HCT116 (cell line): ENCODE data around the gene SLFNL1. TPM values are rescaled to one million over a fixed set of nuclear protein-coding genes. Genes with fewer than 3 reads are reported as not detected.

ENCODE experiments used
- ATAC-seq: fragments of 200-7000 bp; cut with Tn5 transposase; 2 replicates; pipeline ENCODE4 v1.9.1; 2020; ENCODE audit warnings: mild to moderate bottlenecking, moderate library complexity
- BruUV-seq: library from RNA; stranded (reverse); fragments of 400-500 nt; replicated peaks from 2 replicates; lab custom pipeline; 2021; lab: Mats Ljungman, UMichigan
- CTCF ChIA-PET: fragments of 300-600 bp; sonication (Branson Sonifier 250); formaldehyde crosslinking; loops from one replicate; lab custom pipeline; 2021; ENCODE audit warnings: antibody characterized with exemption; lab: Charles Lee
- POLR2A ChIA-PET: fragments of 300-600, 350-600 bp; sonication (Branson Sonifier 250); formaldehyde crosslinking; loops from one replicate; lab custom pipeline; 2021; ENCODE audit warnings: antibody characterized with exemption; lab: Charles Lee
- RAD21 ChIA-PET, 2 experiments: fragments of 300-600 bp; sonication (Branson Sonifier 250); formaldehyde crosslinking; loops; one replicate each; lab custom pipeline; 2023; ENCODE audit warnings: low total read pairs in 2 of 2; ENCODE audit not compliant: uncharacterized antibody in 2 of 2, unreplicated experiment in 2 of 2, low non-redundant PET in 1 of 2; lab: Charles Lee
- DNase-seq: peaks from one replicate; pipeline ENCODE4 v3.0.0-alpha.2; 2010; ENCODE audit warnings: low read depth, low spot score
- H2AFZ ChIP-seq: fragments of 200-600 bp; shearing (Covaris generic), sonication (generic); 2 replicates; pipeline ENCODE4 v1.6.1; 2017; ENCODE audit warnings: low read depth, mixed run types, mixed read lengths, antibody characterized with exemption, low read length; ENCODE audit not compliant: poor library complexity, severe bottlenecking
- H3K27ac ChIP-seq: 2 replicates; pipeline ENCODE4 v1.5.1; 2012; ENCODE audit warnings: low read depth, low read length
- H3K27me3 ChIP-seq: fragments of 200-600 bp; sonication (generic); 2 replicates; pipeline ENCODE4 v1.6.1; 2016; ENCODE audit warnings: mixed run types, low read length, mixed read lengths; ENCODE audit not compliant: insufficient read depth
- H3K36me3 ChIP-seq, 2 experiments: fragments of 200-500 bp in 1 of 2; fragments of 200-600 bp in 1 of 2; sonication (Bioruptor generic) in 1 of 2; sonication (generic) in 1 of 2; 2 replicates each; pipeline versions ENCODE4 v1.5.1 to v1.6.1; 2014 to 2016; ENCODE audit warnings: low read length in 2 of 2, inconsistent platforms in 1 of 2, mixed read lengths in 1 of 2, mixed run types in 1 of 2; ENCODE audit not compliant: insufficient read depth in 2 of 2, control insufficient read depth in 1 of 2
- H3K4me1 ChIP-seq, 2 experiments: fragments of 200-600 bp in 1 of 2; sonication (generic) in 1 of 2; 2 replicates each; pipeline versions ENCODE4 v1.5.1 to v1.6.1; 2012 to 2017; ENCODE audit warnings: low read length in 2 of 2, inconsistent platforms in 1 of 2, mild to moderate bottlenecking in 1 of 2, mixed read lengths in 1 of 2, mixed run types in 1 of 2, moderate library complexity in 1 of 2; ENCODE audit not compliant: insufficient read depth in 2 of 2, control insufficient read depth in 1 of 2
- H3K4me2 ChIP-seq: fragments of 200-600 bp; sonication (generic); 2 replicates; pipeline ENCODE4 v1.6.1; 2017; ENCODE audit warnings: mixed run types, low read length, mixed read lengths
- H3K4me3 ChIP-seq, 2 experiments: fragments of 200-600 bp in 1 of 2; sonication (generic) in 1 of 2; replicated peaks in 1 of 2; 2 replicates each; pipeline ENCODE4 v1.5.1; 2011 to 2016; ENCODE audit warnings: low read length in 2 of 2, control low read depth in 1 of 2, low read depth in 1 of 2, mild to moderate bottlenecking in 1 of 2, mixed read lengths in 1 of 2, mixed run types in 1 of 2
- H3K79me2 ChIP-seq: fragments of 200-600 bp; sonication (generic); 2 replicates; pipeline ENCODE4 v1.6.1; 2017; ENCODE audit warnings: mild to moderate bottlenecking, mixed run types, low read length, moderate library complexity, mixed read lengths; ENCODE audit not compliant: insufficient read depth
- H3K9ac ChIP-seq: fragments of 200-600 bp; sonication (generic); 2 replicates; pipeline ENCODE4 v1.6.1; 2016; ENCODE audit warnings: low read length, mixed read lengths
- H3K9me2 ChIP-seq: fragments of 200-600 bp; sonication (generic), shearing (Covaris generic); 2 replicates; pipeline ENCODE4 v1.6.1; 2017; ENCODE audit warnings: mixed run types, mild to moderate bottlenecking, moderate library complexity; ENCODE audit not compliant: insufficient read depth
- H3K9me3 ChIP-seq, 2 experiments: fragments of 200-500 bp in 1 of 2; fragments of 200-600 bp in 1 of 2; sonication (Bioruptor generic) in 1 of 2; sonication (generic) in 1 of 2; 2 replicates each; pipeline ENCODE4 v1.6.1; 2014 to 2017; ENCODE audit warnings: low read length in 2 of 2, mixed read lengths in 2 of 2, inconsistent platforms in 1 of 2, low read depth in 1 of 2, mild to moderate bottlenecking in 1 of 2, mixed run types in 1 of 2, moderate library complexity in 1 of 2; ENCODE audit not compliant: control insufficient read depth in 1 of 2, insufficient read depth in 1 of 2
- H4K20me1 ChIP-seq: fragments of 200-600 bp; sonication (generic), shearing (Covaris generic); 2 replicates; pipeline ENCODE4 v1.6.1; 2017; ENCODE audit warnings: mixed run types, mild to moderate bottlenecking, moderate library complexity; ENCODE audit not compliant: insufficient read depth
- ATF3 ChIP-seq: IDR thresholded peaks from 2 replicates; pipeline ENCODE4 v1.6.1; 2012
- CEBPB ChIP-seq: IDR thresholded peaks from 2 replicates; pipeline ENCODE4 v1.6.1; 2012; ENCODE audit warnings: low read depth
- CTCF ChIP-seq, 3 experiments: fragments of 200-600 bp in 1 of 3; sonication (generic) in 1 of 3; IDR thresholded peaks in 2 of 3; conservative IDR thresholded peaks in 1 of 3; 2 replicates each; pipeline ENCODE4 v1.5.1; 2012 to 2017; ENCODE audit warnings: low read depth in 2 of 3, low read length in 2 of 3, antibody characterized with exemption in 1 of 3, borderline replicate concordance in 1 of 3, control low read depth in 1 of 3, mild to moderate bottlenecking in 1 of 3, mixed read lengths in 1 of 3, mixed run types in 1 of 3, moderate library complexity in 1 of 3; ENCODE audit not compliant: insufficient read depth in 1 of 3
- ELF1 ChIP-seq: IDR thresholded peaks from 2 replicates; pipeline ENCODE4 v1.6.1; 2012; ENCODE audit warnings: low read depth, borderline replicate concordance
- EZH2phosphoT487 ChIP-seq: fragments of 200-600 bp; IDR thresholded peaks from 2 replicates; pipeline ENCODE4 v1.6.1; 2018; ENCODE audit warnings: antibody characterized with exemption, borderline replicate concordance
- POLR2AphosphoS5 ChIP-seq: IDR thresholded peaks from 2 replicates; pipeline ENCODE4 v1.6.1; 2011; ENCODE audit warnings: mild to moderate bottlenecking, low read depth, low read length, moderate library complexity
- RAD21 ChIP-seq: IDR thresholded peaks from 2 replicates; pipeline ENCODE4 v1.6.1; 2012; ENCODE audit warnings: low read depth, mild to moderate bottlenecking
- SIN3A ChIP-seq: IDR thresholded peaks from 2 replicates; pipeline ENCODE4 v1.6.1; 2012; ENCODE audit warnings: low read depth
- SP1 ChIP-seq: IDR thresholded peaks from 2 replicates; pipeline ENCODE4 v1.6.1; 2012; ENCODE audit warnings: low read depth
- SRF ChIP-seq: IDR thresholded peaks from 2 replicates; pipeline ENCODE4 v1.6.1; 2012; ENCODE audit warnings: low read depth
- ZFX ChIP-seq: fragments of 450-650 bp; IDR thresholded peaks from 2 replicates; pipeline ENCODE4 v1.6.1; 2017
- intact Hi-C: fragments of 100-400 bp; cut with micrococcal nuclease; formaldehyde crosslinking; loops from 2 replicates; pipeline ENCODE4 v1.10.0; 2022
- total RNA-seq: library from RNA; stranded (reverse); gene quantifications from one replicate; pipeline ENCODE4 v1.2.1, GENCODE V29; 2021; ENCODE audit not compliant: unreplicated experiment

The SLFNL1 gene
- total RNA-seq, 1 experiment from 2014 or later: 0.20 TPM

GRCh38 chr1:41018018-41018410 is 3.5 kb downstream of the SLFNL1 start:
- intact Hi-C loops: no loop called here
- Histone ChIP-seq H3K27ac (no peak overlapping the region), H3K4me2 (no peak overlapping the region), H3K9ac (no peak overlapping the region), H3K36me3 (peaks cover 9 to 29% of the 10 kb centered on the region in 2 experiments; a peak in 3 of 4 replicates), H3K27me3 (no peaks in the 10 kb centered on the region), H3K9me2 (no peaks in the 10 kb centered on the region), H3K9me3 (no peaks in the 10 kb centered on the region), H4K20me1 (no peaks in the 10 kb centered on the region)
- no TSS peak for BruUV-seq
- DNase-seq (no peak), ATAC-seq (no peak)
- ChIA-PET RAD21 (no interaction called here), POLR2A (no interaction called here), CTCF (no interaction called here)
- no peak for TF ChIP-seq SIN3A
- no peak for TF ChIP-seq ELF1
- no peak for TF ChIP-seq ATF3
- TF ChIP-seq SRF: no peak
- TF ChIP-seq, all 23 proteins: peak for 0
- Histone ChIP-seq H3K4me1 (no peaks in the 10 kb centered on the region), H2AFZ (no peak overlapping the region), H3K4me3 (no peak overlapping the region), H3K79me2 (peaks cover 2% of the 10 kb centered on the region; the same call in 1 of the 2 replicates)

GRCh38 chr1:41017141-41018017 is 4.1 kb downstream of the SLFNL1 start:
- POLR2A ChIA-PET: no interaction called here
- DNase-seq: no peak
- Histone ChIP-seq H3K4me1 (no peaks in the 10 kb centered on the region), H3K4me3 (no peak overlapping the region), H3K9ac (no peak overlapping the region), H2AFZ (no peak overlapping the region), H4K20me1 (no peaks in the 10 kb centered on the region), H3K36me3 (peaks cover 15 to 34% of the 10 kb centered on the region in 2 experiments; a peak in 3 of 4 replicates), H3K27ac (no peak overlapping the region), H3K79me2 (peaks cover 3% of the 10 kb centered on the region; the same call in 1 of the 2 replicates), H3K27me3 (no peaks in the 10 kb centered on the region), H3K9me2 (no peaks in the 10 kb centered on the region), H3K9me3 (no peaks in the 10 kb centered on the region), H3K4me2 (no peak overlapping the region)
- ATAC-seq: no peak
- BruUV-seq: no TSS peak
- RAD21 ChIA-PET: no interaction called here
- no peak for TF ChIP-seq ATF3
- no peak for TF ChIP-seq SP1
- TF ChIP-seq POLR2AphosphoS5: no peak
- TF ChIP-seq ZFX: no peak
- no peak for TF ChIP-seq CTCF (IDR thresholded peaks at IDR 0.05 in 2 of 3, conservative IDR thresholded peaks at IDR 0.05 in 1 of 3; ENCODE audit: borderline replicate concordance in 1 of 3, insufficient read depth in 1 of 3, low read depth in 2 of 3, low read length in 2 of 3)
- TF ChIP-seq ELF1: no peak
- no peak for TF ChIP-seq RAD21
- TF ChIP-seq EZH2phosphoT487: no peak
- TF ChIP-seq CEBPB: no peak
- intact Hi-C loops: no loop called here
- CTCF ChIA-PET: no interaction called here
